ENCODE results near the gene UHRF1.
A peak's percentile ranks its signal among the peaks of the same experiment; 100 is the strongest.

Gene UHRF1

GRCh38 chr19:4911786-4912672, 2.7 kb downstream of the UHRF1 start:
- peak; percentile 100 for DNase-seq (ENCODE audit: low read depth)
- TF ChIP-seq CTCF (conservative IDR thresholded peaks at IDR 0.05; ENCODE audit: control insufficient read depth, insufficient read depth, low read depth, low read length): peak; percentile 63
- H3K4me3 ChIP-seq (ENCODE audit: control insufficient read depth, low read depth, low read length): peak overlapping the region; percentile 68

- no peak for DNase-seq (ENCODE audit: low read depth)
- TF ChIP-seq CTCF (conservative IDR thresholded peaks at IDR 0.05; ENCODE audit: control insufficient read depth, insufficient read depth, low read depth, low read length): no peak
- H3K4me3 ChIP-seq (ENCODE audit: control insufficient read depth, low read depth, low read length): no peak overlapping the region
These were observed 4.9 kb downstream of the UHRF1 start for GRCh38 chr19:4913996-4914735.

- no peak for TF ChIP-seq CTCF (conservative IDR thresholded peaks at IDR 0.05; ENCODE audit: control insufficient read depth, insufficient read depth, low read depth, low read length)
- peak; percentile 83 for DNase-seq (ENCODE audit: low read depth)
- no peak overlapping the region for H3K4me3 ChIP-seq (ENCODE audit: control insufficient read depth, low read depth, low read length)
These were observed 5.6 kb downstream of the UHRF1 start for GRCh38 chr19:4914736-4915501.

GRCh38 chr19:4916292-4917082, 7.2 kb downstream of the UHRF1 start:
- TF ChIP-seq CTCF (conservative IDR thresholded peaks at IDR 0.05; ENCODE audit: control insufficient read depth, insufficient read depth, low read depth, low read length): no peak
- no peak for DNase-seq (ENCODE audit: low read depth)
- no peak overlapping the region for H3K4me3 ChIP-seq (ENCODE audit: control insufficient read depth, low read depth, low read length)

- no peak overlapping the region for H3K4me3 ChIP-seq (ENCODE audit: control insufficient read depth, low read depth, low read length)
- no peak for DNase-seq (ENCODE audit: low read depth)
- TF ChIP-seq CTCF (conservative IDR thresholded peaks at IDR 0.05; ENCODE audit: control insufficient read depth, insufficient read depth, low read depth, low read length): no peak
These were observed 13.4 kb downstream of the UHRF1 start for GRCh38 chr19:4922530-4923275.

Measured in fibroblast of mammary gland (primary cell).